Transverse colon (tissue), 4 donors: ENCODE measurements around the gene PGK2. TPM values are rescaled to one million over a fixed set of nuclear protein-coding genes. Genes with fewer than 3 reads are reported as not detected.
"Not testable (repeated sequence)": the region's sequence is repeated elsewhere in the genome, so short reads cannot be mapped to it uniquely, and the experiment has no call there.

Source experiments
- DNase-seq: peaks from one replicate; pipeline ENCODE4 v3.0.0-alpha.2; 2019
- H3K27ac ChIP-seq, 4 donors: fragments of 200-600 bp; sonication (generic); 2 replicates each; pipeline ENCODE4 v1.5.1; 2016 to 2018; ENCODE audit warnings: inconsistent platforms in 4 of 4
- H3K27me3 ChIP-seq: fragments of 200-600 bp; sonication (generic); 2 replicates; pipeline ENCODE4 v1.5.1; 2017; ENCODE audit warnings: inconsistent platforms
- H3K36me3 ChIP-seq, 4 donors: fragments of 200-600 bp; sonication (generic); 2 replicates each; pipeline ENCODE4 v1.5.1; 2017 to 2019; ENCODE audit warnings: inconsistent platforms in 4 of 4
- H3K4me1 ChIP-seq, 4 donors: fragments of 200-600 bp; sonication (generic); 2 replicates each; pipeline ENCODE4 v1.5.1; 2017 to 2020; ENCODE audit warnings: inconsistent platforms in 4 of 4
- H3K4me3 ChIP-seq, 4 donors: fragments of 200-600 bp; sonication (generic); 1 replicate in 1 of 4; 2 replicates in 3 of 4; pipeline versions ENCODE4 v1.5.1 to v1.6.1; 2017 to 2019; ENCODE audit warnings: inconsistent platforms in 4 of 4
- H3K9me3 ChIP-seq, 2 donors: fragments of 200-600 bp; sonication (generic); 2 replicates each; pipeline ENCODE4 v1.5.1; 2017 to 2019; ENCODE audit warnings: inconsistent platforms in 2 of 2
- CTCF ChIP-seq, 5 experiments: fragments of 200-600 bp in 3 of 5; fragments of 450-650 bp in 2 of 5; sonication (generic) in 3 of 5; IDR thresholded peaks; 1 replicate in 2 of 5; 2 replicates in 3 of 5; pipeline ENCODE4 v1.5.1; 2016 to 2017; ENCODE audit warnings: antibody characterized with exemption in 5 of 5, inconsistent platforms in 3 of 5, mild to moderate bottlenecking in 2 of 5, moderate library complexity in 1 of 5
- EP300 ChIP-seq: sonication (generic); formaldehyde crosslinking; IDR thresholded peaks from one replicate; pipeline ENCODE4 v1.6.1; 2017; ENCODE audit warnings: antibody characterized with exemption, low read depth
- POLR2A ChIP-seq: fragments of 450-650 bp; IDR thresholded peaks from one replicate; pipeline ENCODE4 v1.6.1; 2016; ENCODE audit warnings: antibody characterized with exemption, mild to moderate bottlenecking, moderate library complexity
- POLR2AphosphoS5 ChIP-seq, 3 donors: sonication (generic); formaldehyde crosslinking; IDR thresholded peaks; one replicate each; pipeline ENCODE4 v1.6.1; 2016; ENCODE audit warnings: antibody characterized with exemption in 3 of 3
- WGBS, 2 donors: methylation state at CpG; one replicate each; pipeline ENCODE4 v1.1.5; 2018; ENCODE audit warnings: low coverage in 1 of 2; 5-methylcytosine and 5-hydroxymethylcytosine counted together
- in situ Hi-C, 4 donors: fragments of 200-750 bp; cut with MboI; loops; one replicate each; pipeline versions ENCODE4 v1.15.0 to v1.15.1; 2017; ENCODE audit warnings: low sequenced_read_pairs in 3 of 4, low pct_ligation_motif_present in 1 of 4, low pct_unique_long_range_greater_than_20kb in 1 of 4
- intact Hi-C: fragments of 100-400 bp; cut with DNase I; formaldehyde crosslinking; loops from one replicate; pipeline ENCODE4 v1.15.1; 2023; ENCODE audit warnings: low total_unique reads
- total RNA-seq, 4 donors: library from RNA; depleted of rRNA; stranded (reverse); fragments of >200 nt; gene quantifications; one replicate each; pipeline ENCODE4 v1.1.0, GENCODE V29; 2016

Gene PGK2
- total RNA-seq, 4 donors from 2014 or later, result not detected

DNA sequence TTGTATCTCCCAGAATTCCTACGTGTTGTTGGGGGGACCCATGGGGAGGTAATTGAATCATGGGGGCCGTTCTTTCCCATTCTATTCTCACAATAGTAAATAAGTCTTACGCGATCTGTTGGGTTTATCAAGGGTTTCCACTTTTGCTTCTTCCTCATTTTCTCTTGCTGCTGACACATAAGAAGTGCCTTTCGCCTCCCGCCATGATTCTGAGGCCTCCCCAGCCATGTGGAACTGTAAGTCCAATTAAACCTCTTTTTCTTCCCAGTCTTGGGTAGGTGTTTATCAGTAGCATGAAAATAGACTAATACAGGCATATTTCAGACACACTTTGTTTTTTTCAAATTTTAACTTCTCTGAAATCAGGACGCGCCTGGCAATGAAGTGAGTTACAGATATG, 14.4 kb upstream of the PGK2 start:
- no peaks in the 10 kb centered on the region for H3K9me3 ChIP-seq
- no peak overlapping the region for H3K27ac ChIP-seq
- TF ChIP-seq POLR2A (no peak), EP300 (no peak), POLR2AphosphoS5 (IDR thresholded peaks at IDR 0.05) (no peak), CTCF (IDR thresholded peaks at IDR 0.05) (no peak)
- H3K27me3 ChIP-seq, result no peaks in the 10 kb centered on the region
- intact Hi-C loops, result no loop called here
- 91 to 93% methylated on average over 8 of the region's 8 CpGs for WGBS, 2 donors
- in situ Hi-C loops, result no loop called here
- H3K4me3 ChIP-seq, result no peak overlapping the region
- DNase-seq, result no peak
- H3K36me3 ChIP-seq, result no peaks in the 10 kb centered on the region
- no peaks in the 10 kb centered on the region for H3K4me1 ChIP-seq

DNA sequence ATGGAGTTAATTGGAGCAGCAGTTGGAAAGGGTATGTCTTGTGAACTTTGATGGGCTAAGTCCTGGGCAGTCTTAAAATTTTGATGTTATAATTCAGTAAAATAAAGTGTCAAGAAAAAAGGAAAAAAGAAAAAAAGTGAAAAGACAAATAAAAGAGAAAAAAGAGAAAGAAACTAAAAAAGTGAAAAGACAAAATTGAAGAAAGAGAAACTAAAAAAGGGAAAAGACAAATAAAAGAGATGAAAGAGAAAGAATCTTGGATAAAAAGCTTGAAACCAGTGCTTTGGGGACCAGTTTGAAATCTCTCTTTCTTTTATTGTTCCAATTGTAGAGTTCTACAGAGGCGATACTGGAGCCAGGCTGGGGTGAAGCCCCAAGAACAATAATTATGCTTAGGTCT, 12.0 kb upstream of the PGK2 start:
- H3K4me3 ChIP-seq, result no peak overlapping the region
- no peak overlapping the region for H3K27ac ChIP-seq
- intact Hi-C loops, result no loop called here
- no peaks in the 10 kb centered on the region for H3K9me3 ChIP-seq
- no peaks in the 10 kb centered on the region for H3K27me3 ChIP-seq
- no peaks in the 10 kb centered on the region for H3K4me1 ChIP-seq
- no peak for TF ChIP-seq EP300
- TF ChIP-seq CTCF (IDR thresholded peaks at IDR 0.05), result no peak
- TF ChIP-seq POLR2A, result no peak
- TF ChIP-seq POLR2AphosphoS5 (IDR thresholded peaks at IDR 0.05), result no peak
- in situ Hi-C loops, result no loop called here
- DNase-seq, result no peak
- no peaks in the 10 kb centered on the region for H3K36me3 ChIP-seq
- WGBS, 2 donors, result 89 to 100% methylated on average over 1 of the region's 1 CpG

DNA sequence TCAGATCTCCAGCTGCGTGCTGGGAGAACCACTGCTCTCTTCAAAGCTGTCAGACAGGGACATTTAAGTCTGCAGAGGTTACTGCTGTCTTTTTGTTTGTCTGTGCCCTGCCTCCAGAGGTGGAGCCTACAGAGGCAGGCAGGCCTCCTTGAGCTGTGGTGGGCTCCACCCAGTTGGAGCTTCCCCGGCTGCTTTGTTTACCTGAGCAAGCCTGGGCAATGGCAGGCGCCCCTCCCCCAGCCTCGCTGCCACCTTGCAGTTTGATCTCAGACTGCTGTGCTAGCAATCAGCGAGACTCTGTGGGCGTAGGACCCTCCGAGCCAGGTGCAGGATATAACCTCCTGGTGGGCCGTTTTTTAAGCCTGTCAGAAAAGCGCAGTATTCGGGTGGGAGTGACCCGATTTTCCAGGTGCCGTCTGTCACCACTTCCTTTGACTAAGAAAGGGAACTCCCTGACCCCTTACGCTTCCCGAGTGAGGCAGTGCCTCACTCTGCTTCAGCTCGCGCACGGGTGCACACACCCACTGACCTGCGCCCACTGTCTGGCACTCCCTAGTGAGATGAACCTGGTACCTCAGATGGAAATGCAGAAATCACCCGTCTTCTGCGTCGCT, 9.9 kb upstream of the PGK2 start:
- H3K27me3 ChIP-seq, H3K4me3 ChIP-seq, in situ Hi-C loops, H3K4me1 ChIP-seq, intact Hi-C loops, H3K36me3 ChIP-seq, H3K27ac ChIP-seq, H3K9me3 ChIP-seq, DNase-seq: not testable (repeated sequence)
- WGBS, 2 donors, result 83 to 100% methylated on average over 3 to 20 of the region's 21 CpGs

DNA sequence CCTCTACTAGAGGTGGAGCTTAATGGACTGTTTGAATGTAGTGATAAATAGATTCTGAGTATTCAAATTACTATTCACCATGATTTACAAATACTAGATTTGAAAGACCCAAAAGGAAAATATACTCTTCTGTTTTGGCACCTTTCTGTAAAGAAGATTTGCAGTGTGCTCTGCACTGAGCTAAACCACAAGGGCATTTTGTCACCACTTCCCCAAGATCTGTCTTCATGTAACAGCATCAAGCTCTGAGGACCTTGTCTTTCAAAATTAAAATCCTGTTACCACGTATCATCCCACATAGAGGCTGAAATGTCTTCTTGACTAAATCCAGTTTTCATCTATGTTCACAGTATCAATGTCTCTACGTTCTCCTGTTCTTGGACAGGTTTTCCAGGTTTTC, 3.3 kb upstream of the PGK2 start:
- H3K36me3 ChIP-seq, result no peaks in the 10 kb centered on the region
- no peaks in the 10 kb centered on the region for H3K9me3 ChIP-seq
- no peak for DNase-seq
- TF ChIP-seq CTCF (IDR thresholded peaks at IDR 0.05), result no peak
- TF ChIP-seq POLR2AphosphoS5 (IDR thresholded peaks at IDR 0.05), result no peak
- no peak for TF ChIP-seq POLR2A
- TF ChIP-seq EP300, result no peak
- in situ Hi-C loops, result no loop called here
- 62 to 63% methylated on average over 2 of the region's 2 CpGs for WGBS, 2 donors
- no peak overlapping the region for H3K27ac ChIP-seq
- intact Hi-C loops, result no loop called here
- no peaks in the 10 kb centered on the region for H3K27me3 ChIP-seq
- no peak overlapping the region for H3K4me3 ChIP-seq
- no peaks in the 10 kb centered on the region for H3K4me1 ChIP-seq

DNA sequence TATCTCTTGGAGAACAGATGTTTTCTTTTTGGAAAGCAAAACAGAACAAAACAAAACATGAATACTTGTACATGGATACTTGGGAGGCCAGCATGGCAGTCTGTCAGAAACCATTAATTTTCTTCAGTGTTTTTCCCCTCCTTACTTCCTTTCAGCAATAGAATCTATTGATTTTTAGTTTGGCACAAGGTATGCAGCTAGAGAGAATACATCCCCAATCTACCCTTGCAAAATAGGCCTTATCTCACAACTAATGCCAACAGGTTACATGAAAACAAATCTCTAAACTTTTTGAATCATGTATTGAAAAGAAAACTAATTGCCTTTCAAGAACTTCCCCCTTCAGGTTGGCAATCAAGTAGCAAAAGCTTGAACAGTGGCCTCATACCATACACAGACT, 2.8 kb downstream of the PGK2 start:
- Histone ChIP-seq H3K27ac (no peak overlapping the region), H3K27me3 (no peaks in the 10 kb centered on the region), H3K36me3 (no peaks in the 10 kb centered on the region), H3K9me3 (no peaks in the 10 kb centered on the region), H3K4me1 (no peaks in the 10 kb centered on the region), H3K4me3 (no peak overlapping the region)
- TF ChIP-seq POLR2AphosphoS5 (IDR thresholded peaks at IDR 0.05) (no peak), CTCF (IDR thresholded peaks at IDR 0.05) (no peak), EP300 (no peak), POLR2A (no peak)
- in situ Hi-C loops, result no loop called here
- intact Hi-C loops, result no loop called here
- DNase-seq, result no peak
